H9 (cell line): Measurements from ENCODE around the gene PPP2R3B. TPM values are rescaled to one million over a fixed set of nuclear protein-coding genes. Genes with fewer than 3 reads are reported as not detected.
A peak's percentile ranks its signal among the peaks of the same experiment; 100 is the strongest.

Experiments used
- DNase-seq: peaks from one replicate; pipeline ENCODE4 v3.0.0-alpha.2; 2017
- H2AFZ ChIP-seq: one replicate; pipeline ENCODE4 v1.6.1; 2013; ENCODE audit warnings: mild to moderate bottlenecking, low read length, control low read depth, moderate library complexity
- H2AK5ac ChIP-seq: 2 replicates; pipeline ENCODE4 v1.6.1; 2013; ENCODE audit warnings: low read length, control low read depth, mixed read lengths; ENCODE audit not compliant: insufficient read length
- H2BK120ac ChIP-seq: one replicate; pipeline ENCODE4 v1.6.1; 2013; ENCODE audit warnings: low read depth, mild to moderate bottlenecking, low read length, control low read depth, inconsistent platforms; ENCODE audit not compliant: poor library complexity, severe bottlenecking
- H2BK12ac ChIP-seq: 2 replicates; pipeline ENCODE4 v1.6.1; 2013; ENCODE audit warnings: low read length, control low read depth, mixed read lengths, low read depth; ENCODE audit not compliant: insufficient read length
- H2BK15ac ChIP-seq: 2 replicates; pipeline ENCODE4 v1.6.1; 2013; ENCODE audit warnings: low read depth, low read length, control low read depth
- H2BK20ac ChIP-seq: one replicate; pipeline ENCODE4 v1.6.1; 2013; ENCODE audit warnings: low read depth, mild to moderate bottlenecking, low read length, control low read depth, inconsistent platforms; ENCODE audit not compliant: poor library complexity, severe bottlenecking
- H2BK5ac ChIP-seq: 2 replicates; pipeline ENCODE4 v1.6.1; 2013; ENCODE audit warnings: low read length, control low read depth, mixed read lengths; ENCODE audit not compliant: insufficient read length
- H3K14ac ChIP-seq: 2 replicates; pipeline ENCODE4 v1.6.1; 2013; ENCODE audit warnings: low read length, control low read depth; ENCODE audit not compliant: insufficient read depth
- H3K18ac ChIP-seq: 2 replicates; pipeline ENCODE4 v1.6.1; 2013; ENCODE audit warnings: low read depth, mild to moderate bottlenecking, mixed read lengths, low read length, control low read depth; ENCODE audit not compliant: insufficient read length
- H3K23ac ChIP-seq: 2 replicates; pipeline ENCODE4 v1.6.1; 2013; ENCODE audit warnings: low read length, control low read depth, mixed read lengths, low read depth; ENCODE audit not compliant: insufficient read length
- H3K23me2 ChIP-seq: 2 replicates; pipeline ENCODE4 v1.6.1; 2013; ENCODE audit warnings: low read depth, mild to moderate bottlenecking, mixed read lengths, low read length, control low read depth; ENCODE audit not compliant: insufficient read length, poor library complexity, severe bottlenecking
- H3K27ac ChIP-seq: 2 replicates; pipeline ENCODE4 v1.5.1; 2013; ENCODE audit warnings: low read length, control low read depth, mixed read lengths, low read depth; ENCODE audit not compliant: insufficient read length
- H3K27me3 ChIP-seq: 2 replicates; pipeline ENCODE4 v1.6.1; 2013; ENCODE audit warnings: low read length, control low read depth, inconsistent platforms; ENCODE audit not compliant: insufficient read depth
- H3K4ac ChIP-seq: 2 replicates; pipeline ENCODE4 v1.6.1; 2013; ENCODE audit warnings: low read depth, mild to moderate bottlenecking, control low read depth, inconsistent platforms, low read length, moderate library complexity
- H3K4me1 ChIP-seq: 2 replicates; pipeline ENCODE4 v1.6.1; 2013; ENCODE audit warnings: low read length, control low read depth, inconsistent platforms; ENCODE audit not compliant: insufficient read depth
- H3K4me2 ChIP-seq: 2 replicates; pipeline ENCODE4 v1.6.1; 2013; ENCODE audit warnings: low read length, control low read depth, mixed read lengths; ENCODE audit not compliant: insufficient read length, insufficient read depth
- H3K56ac ChIP-seq: 2 replicates; pipeline ENCODE4 v1.6.1; 2013; ENCODE audit warnings: low read depth, mild to moderate bottlenecking, mixed read lengths, low read length, control low read depth; ENCODE audit not compliant: insufficient read length
- H3K79me1 ChIP-seq: 2 replicates; pipeline ENCODE4 v1.6.1; 2013; ENCODE audit warnings: low read depth, mild to moderate bottlenecking, moderate library complexity, low read length, control low read depth, inconsistent platforms; ENCODE audit not compliant: insufficient read depth, poor library complexity, severe bottlenecking
- H3K79me2 ChIP-seq: 2 replicates; pipeline ENCODE4 v1.6.1; 2013; ENCODE audit warnings: low read length, control low read depth, inconsistent platforms; ENCODE audit not compliant: insufficient read depth
- H3K9ac ChIP-seq: 2 replicates; pipeline ENCODE4 v1.6.1; 2013; ENCODE audit warnings: low read length, control low read depth, mixed read lengths; ENCODE audit not compliant: insufficient read length; ENCODE audit errors: extremely low read depth
- H3K9me3 ChIP-seq: one replicate; pipeline ENCODE4 v1.6.1; 2013; ENCODE audit warnings: low read depth, low read length, inconsistent platforms; ENCODE audit not compliant: control insufficient read depth
- H3T11ph ChIP-seq: one replicate; pipeline ENCODE4 v1.6.1; 2013; ENCODE audit warnings: mild to moderate bottlenecking, low read length, control low read depth, inconsistent platforms
- H4K20me1 ChIP-seq: one replicate; pipeline ENCODE4 v1.6.1; 2013; ENCODE audit not compliant: control insufficient read depth, insufficient read length, insufficient read depth
- H4K5ac ChIP-seq: 2 replicates; pipeline ENCODE4 v1.6.1; 2013; ENCODE audit warnings: low read depth, mild to moderate bottlenecking, mixed read lengths, low read length, control low read depth; ENCODE audit not compliant: insufficient read length
- H4K8ac ChIP-seq: replicated peaks from 2 replicates; pipeline ENCODE4 v1.6.1; 2013; ENCODE audit warnings: low read length, control low read depth, mixed read lengths, low read depth; ENCODE audit not compliant: insufficient read length
- H4K91ac ChIP-seq: 2 replicates; pipeline ENCODE4 v1.6.1; 2013; ENCODE audit warnings: low read depth, mild to moderate bottlenecking, moderate library complexity, mixed read lengths, low read length, control low read depth; ENCODE audit not compliant: insufficient read length
- H3K27ac Mint-ChIP-seq, 3 experiments: 2 replicates in 2 of 3; 3 replicates in 1 of 3; pipeline ENCODE4 v1.8.0; 2020 to 2021; ENCODE audit warnings: mixed read lengths in 3 of 3, mild to moderate bottlenecking in 1 of 3, moderate library complexity in 1 of 3
- H3K27me3 Mint-ChIP-seq: 2 replicates; pipeline ENCODE4 v1.8.0; 2021; ENCODE audit warnings: low read depth, mild to moderate bottlenecking, moderate library complexity, mixed read lengths
- H3K36me3 Mint-ChIP-seq, 3 experiments: 2 replicates in 2 of 3; 3 replicates in 1 of 3; pipeline ENCODE4 v1.8.0; 2020 to 2021; ENCODE audit warnings: low read depth in 3 of 3, mixed read lengths in 3 of 3; ENCODE audit not compliant: insufficient read depth in 1 of 3
- H3K4me1 Mint-ChIP-seq, 2 experiments: 2 replicates each; pipeline ENCODE4 v1.8.0; 2020; ENCODE audit warnings: mixed read lengths in 2 of 2
- H3K4me3 Mint-ChIP-seq, 2 experiments: 2 replicates in 1 of 2; 3 replicates in 1 of 2; pipeline ENCODE4 v1.8.0; 2020 to 2021; ENCODE audit warnings: mild to moderate bottlenecking in 2 of 2, mixed read lengths in 2 of 2, moderate library complexity in 1 of 2
- H3K9me3 Mint-ChIP-seq, 2 experiments: 2 replicates in 1 of 2; 3 replicates in 1 of 2; pipeline ENCODE4 v1.8.0; 2020; ENCODE audit warnings: mild to moderate bottlenecking in 2 of 2, mixed read lengths in 2 of 2, moderate library complexity in 1 of 2
- WGBS: extraction: QIAGEN DNeasy Blood & Tissue Kit; methylation state at CpG from one replicate; pipeline ENCODE4 v1.1.7; 2013; ENCODE audit warnings: missing lambda C conversion rate, low lambda C conversion rate, mixed read lengths; ENCODE audit not compliant: insufficient read length; ENCODE audit errors: extremely low coverage; 5-methylcytosine and 5-hydroxymethylcytosine counted together
- total RNA-seq: library from RNA; stranded (reverse); gene quantifications from 2 replicates; pipeline ENCODE4 v1.2.1, GENCODE V29; 2021
- TF ChIP-seq, protein P1 (sequence below): fragments of 200-600 bp; sonication (generic); conservative IDR thresholded peaks from 3 replicates; pipeline ENCODE4 v1.8.0; 2021; ENCODE audit warnings: antibody characterized with exemption, mild to moderate bottlenecking

PPP2R3B gene
- total RNA-seq, 1 experiment from 2014 or later = 72.1 TPM

DNA sequence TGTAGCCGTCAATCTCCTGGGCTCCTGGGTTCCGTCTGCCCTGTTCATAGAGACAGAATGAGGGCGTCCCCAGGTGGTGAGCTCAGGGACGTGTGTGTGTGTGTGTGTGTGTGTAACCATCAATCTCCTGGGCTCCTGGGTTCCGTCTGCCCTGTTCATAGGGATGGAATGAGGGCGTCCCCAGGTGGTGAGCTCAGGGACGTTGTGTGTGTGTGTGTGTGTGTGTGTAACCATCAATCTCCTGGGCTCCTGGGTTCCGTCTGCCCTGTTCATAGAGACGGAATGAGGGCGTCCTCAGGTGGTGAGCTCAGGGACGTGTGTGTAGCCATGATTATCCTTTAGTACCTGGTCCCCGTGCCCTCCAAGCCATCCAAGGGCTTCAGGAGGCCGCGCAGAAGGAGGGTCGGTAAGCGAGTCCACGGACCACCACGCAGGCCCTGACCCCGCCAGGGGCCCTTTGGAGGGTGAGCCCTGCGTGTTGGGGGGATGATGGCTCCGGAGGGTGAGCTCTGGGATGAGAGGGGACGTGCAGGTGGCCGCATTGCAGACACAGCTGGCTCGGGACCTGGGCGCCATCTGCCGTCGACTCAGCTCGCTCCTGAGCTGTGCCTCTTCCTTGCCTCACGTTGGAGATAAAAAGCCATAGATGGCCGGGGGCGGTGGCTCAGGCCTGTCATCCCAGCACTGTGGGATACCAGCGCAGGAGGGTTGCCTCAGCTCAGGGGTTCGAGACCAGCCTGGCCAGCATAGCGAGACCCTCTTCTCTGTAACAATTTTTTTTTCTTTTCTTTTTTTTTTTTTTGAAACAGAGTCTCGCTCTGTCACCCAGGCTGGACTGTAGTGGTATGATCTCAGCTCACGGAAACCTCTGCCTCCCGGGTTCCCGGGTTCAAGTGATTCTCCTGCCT lies 62.7 kb downstream of the PPP2R3B start:
- peak overlapping the region; percentile 65; the same call in 1 of the 2 replicates for H3K14ac ChIP-seq
- H3K27ac ChIP-seq = no peak overlapping the region
- no peak overlapping the region for H3K56ac ChIP-seq
- H2AK5ac ChIP-seq = no peak overlapping the region
- peaks cover 9 to 11% of the 10 kb centered on the region in 2 experiments for H3K9me3 Mint-ChIP-seq
- no peaks in the 10 kb centered on the region for H3K79me2 ChIP-seq
- no peaks in the 10 kb centered on the region for H3K9me3 ChIP-seq
- H2BK20ac ChIP-seq = no peak overlapping the region
- H2BK12ac ChIP-seq = no peak overlapping the region
- H4K20me1 ChIP-seq = no peaks in the 10 kb centered on the region
- H2BK15ac ChIP-seq = no peak overlapping the region
- no peak overlapping the region for H2AFZ ChIP-seq
- peak; percentile 82 for DNase-seq
- no peak overlapping the region for H2BK5ac ChIP-seq
- peaks cover 5% of the 10 kb centered on the region for H3K27me3 Mint-ChIP-seq
- H3K23ac ChIP-seq = no peak overlapping the region
- no peak overlapping the region for H2BK120ac ChIP-seq
- H3K4me3 Mint-ChIP-seq = peak overlapping the region; percentile 8 to 49
- H3K4me1 ChIP-seq = no peaks in the 10 kb centered on the region
- TF ChIP-seq, protein P1, sequence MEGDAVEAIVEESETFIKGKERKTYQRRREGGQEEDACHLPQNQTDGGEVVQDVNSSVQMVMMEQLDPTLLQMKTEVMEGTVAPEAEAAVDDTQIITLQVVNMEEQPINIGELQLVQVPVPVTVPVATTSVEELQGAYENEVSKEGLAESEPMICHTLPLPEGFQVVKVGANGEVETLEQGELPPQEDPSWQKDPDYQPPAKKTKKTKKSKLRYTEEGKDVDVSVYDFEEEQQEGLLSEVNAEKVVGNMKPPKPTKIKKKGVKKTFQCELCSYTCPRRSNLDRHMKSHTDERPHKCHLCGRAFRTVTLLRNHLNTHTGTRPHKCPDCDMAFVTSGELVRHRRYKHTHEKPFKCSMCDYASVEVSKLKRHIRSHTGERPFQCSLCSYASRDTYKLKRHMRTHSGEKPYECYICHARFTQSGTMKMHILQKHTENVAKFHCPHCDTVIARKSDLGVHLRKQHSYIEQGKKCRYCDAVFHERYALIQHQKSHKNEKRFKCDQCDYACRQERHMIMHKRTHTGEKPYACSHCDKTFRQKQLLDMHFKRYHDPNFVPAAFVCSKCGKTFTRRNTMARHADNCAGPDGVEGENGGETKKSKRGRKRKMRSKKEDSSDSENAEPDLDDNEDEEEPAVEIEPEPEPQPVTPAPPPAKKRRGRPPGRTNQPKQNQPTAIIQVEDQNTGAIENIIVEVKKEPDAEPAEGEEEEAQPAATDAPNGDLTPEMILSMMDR = peak; percentile 47
- no peak overlapping the region for H3K4ac ChIP-seq
- peaks cover 4% of the 10 kb centered on the region for H3K79me1 ChIP-seq
- no peak overlapping the region for H3K9ac ChIP-seq
- H3K4me1 Mint-ChIP-seq = peaks cover 11 to 23% of the 10 kb centered on the region in 2 experiments
- H3K4me2 ChIP-seq = no peak overlapping the region
- no peaks in the 10 kb centered on the region for H3K27me3 ChIP-seq
- peaks cover 12% of the 10 kb centered on the region for H3K23me2 ChIP-seq
- no peak overlapping the region for H3K18ac ChIP-seq
- H3K36me3 Mint-ChIP-seq = no peaks in the 10 kb centered on the region
- no peak overlapping the region for H4K91ac ChIP-seq
- WGBS = no CpG with 5 or more reads among the region's 38 CpGs
- H3K27ac Mint-ChIP-seq = peak overlapping the region in 2 of 3 experiments; percentile 71 to 79; a peak in 2 of 7 replicates
- no peak overlapping the region for H3T11ph ChIP-seq
- H4K8ac ChIP-seq = no peak overlapping the region
- H4K5ac ChIP-seq = no peak overlapping the region
